ENCODE data around the gene CNN2. TPM values are rescaled to one million over a fixed set of nuclear protein-coding genes. Genes with fewer than 3 reads are reported as not detected.

The CNN2 gene
- total and polyA plus RNA-seq, 2 donors (not counting 1 experiment from before 2014, with no cell fraction given), result 198 to 301 TPM

- CTCF ChIA-PET, result interaction anchor here (1.1 to 2.3 kb wide), 3 partner anchors 15 to 31 kb away, joined by 3 to 22 read pairs (median 3); no protein-coding TSS in a partner anchor
- intact Hi-C loops (cut with micrococcal nuclease), result loop anchor here (5.0 kb wide), 1 partner anchor 136 kb away; no protein-coding TSS in a partner anchor
- no peak for TF ChIP-seq CTCF (IDR thresholded peaks at IDR 0.05)
Measured at GRCh38 chr19:1055886-1056620, 29.6 kb downstream of the CNN2 start.

GRCh38 chr19:1057176-1057855 is 30.9 kb downstream of the CNN2 start:
- Histone ChIP-seq H3K27ac (ENCODE audit: low read length in 2 of 2) (peak overlapping the region in 1 of 2 donors; percentile 27), H2AFZ (ENCODE audit: insufficient read depth, low read depth, low read length, poor library complexity, severe bottlenecking) (no peak overlapping the region), H3K36me3 (replicated peaks in 1 of 2; ENCODE audit: control extremely low read depth in 1 of 2, control insufficient read depth in 1 of 2, extremely low read depth in 1 of 2, insufficient read depth in 2 of 2, low read length in 1 of 2) (peaks cover 6 to 70% of the 10 kb centered on the region in 2 experiments), H3K4me3 (ENCODE audit: control extremely low read depth in 1 of 5, extremely low read depth in 1 of 5, insufficient read depth in 1 of 5, low read depth in 2 of 5, low read length in 4 of 5) (no peak overlapping the region), H3K9me3 (ENCODE audit: control extremely low read depth in 1 of 3, control insufficient read depth in 2 of 3, insufficient read depth in 1 of 3, low read length in 2 of 3) (peaks cover 1 to 68% (median 29%) of the 10 kb centered on the region in 3 donors), H3K27me3 (replicated peaks in 1 of 4; ENCODE audit: control extremely low read depth in 1 of 4, control insufficient read depth in 3 of 4, insufficient read depth in 4 of 4, low read length in 3 of 4) (no peaks in the 10 kb centered on the region), H3K4me1 (ENCODE audit: control insufficient read depth in 2 of 2, insufficient read depth in 2 of 2, low read length in 2 of 2) (peaks cover 0 to 21% of the 10 kb centered on the region in 2 donors), H4K20me1 (ENCODE audit: control insufficient read depth, insufficient read depth, low read length, poor library complexity, severe bottlenecking) (no peaks in the 10 kb centered on the region), H3K79me2 (ENCODE audit: control insufficient read depth, insufficient read depth, low read length) (no peaks in the 10 kb centered on the region), H3K9ac (ENCODE audit: low read length) (no peak overlapping the region), H3K4me2 (replicated peaks; ENCODE audit: low read depth, low read length, poor library complexity, severe bottlenecking) (no peak overlapping the region)
- Mint-ChIP-seq H3K4me1 (peaks cover 15% of the 10 kb centered on the region), H3K27ac (peak overlapping the region; percentile 84), H3K9me3 (ENCODE audit: insufficient read depth) (no peaks in the 10 kb centered on the region), H3K27me3 (no peaks in the 10 kb centered on the region), H3K4me3 (no peak overlapping the region)
- TF ChIP-seq EZH2 (IDR thresholded peaks at IDR 0.05; ENCODE audit: borderline replicate concordance, insufficient read depth, low read depth, low read length, poor library complexity, severe bottlenecking), result no peak
- no peak for TF ChIP-seq CTCF (IDR thresholded peaks at IDR 0.05)
- POLR2A ChIA-PET, result interaction anchor here (0.7 to 2.5 kb wide), 6 partner anchors 9 to 40 kb away, joined by 3 to 8 read pairs (median 6); partner anchors contain the start of gene ABCA7
- ATAC-seq (ENCODE audit: low read depth), result peak; percentile 72
- DNase-seq, result peak; percentile 73
- CTCF ChIA-PET, result interaction anchor here (0.6 to 2.3 kb wide), 9 partner anchors 10 to 137 kb away, joined by 3 to 22 read pairs (median 4); partner anchors contain the start of gene ARHGAP45
- intact Hi-C loops (cut with micrococcal nuclease), result loop anchor here (5.0 kb wide), 1 partner anchor 135 kb away; no protein-coding TSS in a partner anchor
- WGBS (ENCODE audit: insufficient coverage), result 60% methylated on average over 2 of the region's 3 CpGs

More at GRCh38 chr19:1055886-1056620, 29.6 kb downstream of the CNN2 start:
- H3K27me3 Mint-ChIP-seq, result no peaks in the 10 kb centered on the region
- Histone ChIP-seq H3K9ac (ENCODE audit: low read length) (no peak overlapping the region), H3K27me3 (replicated peaks in 1 of 4; ENCODE audit: control extremely low read depth in 1 of 4, control insufficient read depth in 3 of 4, insufficient read depth in 4 of 4, low read length in 3 of 4) (no peaks in the 10 kb centered on the region), H3K9me3 (ENCODE audit: control extremely low read depth in 1 of 3, control insufficient read depth in 2 of 3, insufficient read depth in 1 of 3, low read length in 2 of 3) (peaks cover 1 to 65% (median 29%) of the 10 kb centered on the region in 3 donors), H3K79me2 (ENCODE audit: control insufficient read depth, insufficient read depth, low read length) (no peaks in the 10 kb centered on the region), H3K4me1 (ENCODE audit: control insufficient read depth in 2 of 2, insufficient read depth in 2 of 2, low read length in 2 of 2) (peaks cover 0 to 21% of the 10 kb centered on the region in 2 donors), H2AFZ (ENCODE audit: insufficient read depth, low read depth, low read length, poor library complexity, severe bottlenecking) (no peak overlapping the region), H3K36me3 (replicated peaks in 1 of 2; ENCODE audit: control extremely low read depth in 1 of 2, control insufficient read depth in 1 of 2, extremely low read depth in 1 of 2, insufficient read depth in 2 of 2, low read length in 1 of 2) (peaks cover 6 to 71% of the 10 kb centered on the region in 2 experiments), H3K27ac (ENCODE audit: low read length in 2 of 2) (no peak overlapping the region), H3K4me3 (ENCODE audit: control extremely low read depth in 1 of 5, extremely low read depth in 1 of 5, insufficient read depth in 1 of 5, low read depth in 2 of 5, low read length in 4 of 5) (no peak overlapping the region), H3K4me2 (replicated peaks; ENCODE audit: low read depth, low read length, poor library complexity, severe bottlenecking) (no peak overlapping the region), H4K20me1 (ENCODE audit: control insufficient read depth, insufficient read depth, low read length, poor library complexity, severe bottlenecking) (no peaks in the 10 kb centered on the region)
- H3K27ac Mint-ChIP-seq, result peak overlapping the region; percentile 26
- no peaks in the 10 kb centered on the region for H3K9me3 Mint-ChIP-seq (ENCODE audit: insufficient read depth)
- POLR2A ChIA-PET, result interaction anchor here (1.2 kb wide), 1 partner anchor 17 kb away, joined by 4 read pairs; the partner anchor contains the start of gene ABCA7
- no peak overlapping the region for H3K4me3 Mint-ChIP-seq
- no peak for DNase-seq
- 98% methylated on average over 9 of the region's 20 CpGs for WGBS (ENCODE audit: insufficient coverage)
- ATAC-seq (ENCODE audit: low read depth), result no peak
- H3K4me1 Mint-ChIP-seq, result peaks cover 19% of the 10 kb centered on the region

All from B cell (primary cell).